Gastroesophageal sphincter (tissue), 4 donors: ENCODE measurements around the gene CHRNB2. TPM values are rescaled to one million over a fixed set of nuclear protein-coding genes. Genes with fewer than 3 reads are reported as not detected.

ENCODE experiments used
- ATAC-seq: fragments of 150-250 bp; one replicate; pipeline ENCODE4 v1.9.1; 2016; ENCODE audit warnings: mild to moderate bottlenecking, moderate library complexity
- H3K27ac ChIP-seq, 4 donors: fragments of 200-600 bp; sonication (generic) in 3 of 4; 1 replicate in 3 of 4; 2 replicates in 1 of 4; pipeline ENCODE4 v1.5.1; 2016 to 2019
- H3K27me3 ChIP-seq: fragments of 200-600 bp; sonication (generic); one replicate; pipeline ENCODE4 v1.5.1; 2019
- H3K36me3 ChIP-seq, 2 donors: fragments of 200-600 bp; sonication (generic); one replicate each; pipeline ENCODE4 v1.5.1; 2019; ENCODE audit warnings: control low read depth in 1 of 2
- H3K4me1 ChIP-seq, 3 donors: fragments of 200-600 bp; sonication (generic); 1 replicate in 2 of 3; 2 replicates in 1 of 3; pipeline ENCODE4 v1.5.1; 2016 to 2019; ENCODE audit warnings: control low read depth in 2 of 3
- H3K4me3 ChIP-seq, 2 donors: fragments of 200-600 bp; sonication (generic); one replicate each; pipeline ENCODE4 v1.5.1; 2019; ENCODE audit warnings: mild to moderate bottlenecking in 1 of 2, moderate library complexity in 1 of 2
- H3K9me3 ChIP-seq, 3 donors: fragments of 200-600 bp; sonication (generic); one replicate each; pipeline ENCODE4 v1.5.1; 2017 to 2019; ENCODE audit warnings: control low read depth in 2 of 3
- EP300 ChIP-seq: sonication (generic); formaldehyde crosslinking; IDR thresholded peaks from one replicate; pipeline ENCODE4 v1.6.1; 2017; ENCODE audit warnings: antibody characterized with exemption, mild to moderate bottlenecking
- POLR2A ChIP-seq, 2 donors: fragments of 450-650 bp; IDR thresholded peaks; one replicate each; pipeline ENCODE4 v1.6.1; 2017; ENCODE audit warnings: antibody characterized with exemption in 2 of 2, mild to moderate bottlenecking in 2 of 2, moderate library complexity in 1 of 2
- POLR2AphosphoS5 ChIP-seq: sonication (generic); formaldehyde crosslinking; IDR thresholded peaks from one replicate; pipeline ENCODE4 v1.6.1; 2017; ENCODE audit warnings: antibody characterized with exemption
- WGBS, 2 donors: methylation state at CpG; one replicate each; pipeline ENCODE4 v1.1.5; 2018; ENCODE audit warnings: low coverage in 1 of 2; 5-methylcytosine and 5-hydroxymethylcytosine counted together
- total RNA-seq, 4 donors: library from RNA; depleted of rRNA; stranded (reverse); fragments of >200 nt; gene quantifications; one replicate each; pipeline ENCODE4 v1.1.0, GENCODE V29; 2016
- TF ChIP-seq, protein P1 (sequence below), 4 experiments: fragments of 200-600 bp in 2 of 4; fragments of 450-650 bp in 2 of 4; sonication (generic) in 1 of 4; IDR thresholded peaks; one replicate each; pipeline ENCODE4 v1.5.1; 2017 to 2019; ENCODE audit warnings: antibody characterized with exemption in 4 of 4, mild to moderate bottlenecking in 2 of 4, moderate library complexity in 2 of 4

The CHRNB2 gene
- total RNA-seq, 4 donors from 2014 or later, result 0.08 to 0.45 (median 0.13) TPM; not detected in 1

DNA sequence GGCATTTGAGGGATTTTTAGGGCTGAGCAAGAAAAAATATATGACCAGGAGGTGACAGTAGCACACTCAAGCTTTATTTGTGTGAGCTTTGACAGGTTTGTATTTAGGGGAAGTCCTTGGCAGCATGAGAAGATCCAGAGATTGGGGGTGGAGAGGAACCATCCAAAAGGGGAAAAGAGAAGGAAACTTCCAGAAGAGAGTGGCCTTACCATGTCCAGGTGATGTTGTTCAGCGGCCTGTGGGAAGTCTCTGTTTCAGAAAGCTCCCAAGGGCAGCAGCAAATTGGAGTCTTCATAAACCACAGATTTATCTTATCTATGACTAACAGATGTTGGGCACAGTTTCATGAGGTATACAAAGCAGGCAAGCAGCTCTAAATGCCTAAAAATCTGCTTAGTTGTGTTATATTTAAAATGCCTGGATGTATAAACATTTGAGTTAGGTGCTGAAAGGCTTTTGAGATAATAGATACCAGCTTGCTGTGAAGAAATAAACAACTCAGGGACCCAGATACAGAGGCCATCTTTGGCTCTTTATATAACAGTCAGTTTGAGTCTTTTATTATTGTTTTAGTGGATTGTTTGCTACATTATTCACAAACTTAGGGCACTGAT lies 61.6 kb downstream of the CHRNB2 start:
- H3K4me1 ChIP-seq, result peaks cover 0 to 33% (median 7%) of the 10 kb centered on the region in 3 donors
- no CpG with 5 or more reads among the region's 1 CpG for WGBS, 2 donors
- peaks cover 4% of the 10 kb centered on the region for H3K27me3 ChIP-seq
- H3K36me3 ChIP-seq, result peaks cover 0 to 4% of the 10 kb centered on the region in 2 donors
- H3K27ac ChIP-seq, result no peak overlapping the region
- no peak for ATAC-seq
- H3K4me3 ChIP-seq, result no peak overlapping the region
- H3K9me3 ChIP-seq, result peaks cover 0 to 8% (median 0%) of the 10 kb centered on the region in 3 donors
- TF ChIP-seq, protein P1, sequence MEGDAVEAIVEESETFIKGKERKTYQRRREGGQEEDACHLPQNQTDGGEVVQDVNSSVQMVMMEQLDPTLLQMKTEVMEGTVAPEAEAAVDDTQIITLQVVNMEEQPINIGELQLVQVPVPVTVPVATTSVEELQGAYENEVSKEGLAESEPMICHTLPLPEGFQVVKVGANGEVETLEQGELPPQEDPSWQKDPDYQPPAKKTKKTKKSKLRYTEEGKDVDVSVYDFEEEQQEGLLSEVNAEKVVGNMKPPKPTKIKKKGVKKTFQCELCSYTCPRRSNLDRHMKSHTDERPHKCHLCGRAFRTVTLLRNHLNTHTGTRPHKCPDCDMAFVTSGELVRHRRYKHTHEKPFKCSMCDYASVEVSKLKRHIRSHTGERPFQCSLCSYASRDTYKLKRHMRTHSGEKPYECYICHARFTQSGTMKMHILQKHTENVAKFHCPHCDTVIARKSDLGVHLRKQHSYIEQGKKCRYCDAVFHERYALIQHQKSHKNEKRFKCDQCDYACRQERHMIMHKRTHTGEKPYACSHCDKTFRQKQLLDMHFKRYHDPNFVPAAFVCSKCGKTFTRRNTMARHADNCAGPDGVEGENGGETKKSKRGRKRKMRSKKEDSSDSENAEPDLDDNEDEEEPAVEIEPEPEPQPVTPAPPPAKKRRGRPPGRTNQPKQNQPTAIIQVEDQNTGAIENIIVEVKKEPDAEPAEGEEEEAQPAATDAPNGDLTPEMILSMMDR (IDR thresholded peaks at IDR 0.05), result no peak
- TF ChIP-seq POLR2A (IDR thresholded peaks at IDR 0.05) (no peak), EP300 (no peak), POLR2AphosphoS5 (no peak)

Other genes starting within 250 kb of the CHRNB2 start
- gene AQP10, start 246.7 kb upstream of the CHRNB2 start, total RNA-seq, result 1 to 10 TPM in 1 of 4 donors, under 1 TPM in 1, not detected in 2; 0.12 to 1.1 TPM
- gene ATP8B2, start 242.3 kb upstream of the CHRNB2 start, total RNA-seq, result 100 to 1,000 TPM; 107 to 175 (median 131) TPM
- 10 to 100 TPM; 44.7 to 59.4 (median 55.5) TPM for gene IL6R, start 162.4 kb upstream of the CHRNB2 start, total RNA-seq
- gene TDRD10, start 65.6 kb upstream of the CHRNB2 start, total RNA-seq, result 1 to 10 TPM; 1.4 to 3.3 (median 2.8) TPM
- 10 to 100 TPM in 3 of 4 donors, 1 to 10 TPM in 1; 7.2 to 13.9 (median 11.7) TPM for gene SHE, start 65.4 kb upstream of the CHRNB2 start, total RNA-seq
- gene UBE2Q1, start 9.1 kb upstream of the CHRNB2 start, total RNA-seq, result 10 to 100 TPM; 27.4 to 39.7 (median 32.2) TPM
- gene ADAR, start 40.4 kb downstream of the CHRNB2 start, total RNA-seq, result 100 to 1,000 TPM in 1 of 4 donors, 10 to 100 TPM in 3; 71.0 to 108 (median 90.4) TPM